H1 (cell line): ENCODE measurements around the gene STEAP1B.

ENCODE experiments used
- CTCF ChIP-seq, 3 experiments: IDR thresholded peaks; 1 replicate in 2 of 3; 2 replicates in 1 of 3; pipeline versions ENCODE4 v1.5.1 to v1.6.1; 2011; ENCODE audit warnings: low read length in 3 of 3, mild to moderate bottlenecking in 3 of 3, inconsistent platforms in 2 of 3, low read depth in 1 of 3, moderate library complexity in 1 of 3; ENCODE audit not compliant: insufficient read depth in 1 of 3; ENCODE audit errors: control extremely low read depth in 1 of 3
- GABPA ChIP-seq: IDR thresholded peaks from 2 replicates; pipeline ENCODE4 v1.6.1; 2011; ENCODE audit warnings: mild to moderate bottlenecking, low read length, moderate library complexity, borderline replicate concordance; ENCODE audit not compliant: insufficient read depth
- JUND ChIP-seq: IDR thresholded peaks from 2 replicates; pipeline ENCODE4 v1.6.1; 2011; ENCODE audit warnings: mild to moderate bottlenecking, improper control_type of control experiment, low read length
- PHF8 ChIP-seq: fragments of 200-600 bp; sonication (generic); conservative IDR thresholded peaks from 2 replicates; pipeline ENCODE4 v1.7.1; 2012; ENCODE audit warnings: low read depth, mild to moderate bottlenecking, inconsistent platforms, low read length, moderate library complexity
- POLR2A ChIP-seq, 2 experiments: IDR thresholded peaks; 1 replicate in 1 of 2; 2 replicates in 1 of 2; pipeline ENCODE4 v1.6.1; 2011; ENCODE audit warnings: low read depth in 2 of 2, low read length in 2 of 2, mild to moderate bottlenecking in 2 of 2; ENCODE audit errors: control extremely low read depth in 1 of 2
- SIN3A ChIP-seq, 2 experiments: IDR thresholded peaks in 1 of 2; conservative IDR thresholded peaks in 1 of 2; 2 replicates each; pipeline ENCODE4 v1.6.1; 2011 to 2012; ENCODE audit warnings: low read length in 2 of 2, improper control_type of control experiment in 1 of 2, low read depth in 1 of 2, mild to moderate bottlenecking in 1 of 2
- SP1 ChIP-seq: IDR thresholded peaks from 2 replicates; pipeline ENCODE4 v1.6.1; 2011; ENCODE audit warnings: low read depth, low read length
- YY1 ChIP-seq: IDR thresholded peaks from 2 replicates; pipeline ENCODE4 v1.6.1; 2011; ENCODE audit warnings: low read depth, mild to moderate bottlenecking, low read length

- no peak for TF ChIP-seq PHF8
- TF ChIP-seq YY1: no peak
- TF ChIP-seq JUND: no peak
- no peak for TF ChIP-seq POLR2A (IDR thresholded peaks at IDR 0.05; ENCODE audit: control extremely low read depth in 1 of 2, low read depth in 2 of 2, low read length in 2 of 2)
- no peak for TF ChIP-seq CTCF (IDR thresholded peaks at IDR 0.05; ENCODE audit: control extremely low read depth in 1 of 3, insufficient read depth in 1 of 3, low read depth in 1 of 3, low read length in 3 of 3)
- TF ChIP-seq SP1: no peak
- TF ChIP-seq GABPA: no peak
- no peak for TF ChIP-seq SIN3A (conservative IDR thresholded peaks at IDR 0.05 in 1 of 2, IDR thresholded peaks at IDR 0.05 in 1 of 2; ENCODE audit: low read depth in 1 of 2, low read length in 2 of 2)
These were observed 55.6 kb downstream of the STEAP1B start for GRCh38 chr7:22444181-22444971.
